Tibial artery (tissue), 4 donors: Measurements from ENCODE around the gene LRRC3.

ENCODE experiments used
- DNase-seq, 2 donors: peaks; one replicate each; pipeline ENCODE4 v3.0.0-alpha.2; 2019
- H3K27ac ChIP-seq, 2 donors: fragments of 200-600 bp; sonication (generic) in 1 of 2; 1 replicate in 1 of 2; 2 replicates in 1 of 2; pipeline ENCODE4 v1.5.1; 2018 to 2019; ENCODE audit warnings: mild to moderate bottlenecking in 1 of 2
- H3K27me3 ChIP-seq, 2 donors: fragments of 200-600 bp; sonication (generic) in 1 of 2; one replicate each; pipeline versions ENCODE4 v1.5.1 to v1.6.0; 2016 to 2019
- H3K36me3 ChIP-seq, 3 donors: fragments of 200-600 bp; sonication (generic) in 2 of 3; one replicate each; pipeline ENCODE4 v1.5.1; 2016 to 2019; ENCODE audit warnings: mild to moderate bottlenecking in 2 of 3
- H3K4me1 ChIP-seq, 4 donors: fragments of 200-600 bp; sonication (generic) in 2 of 4; 1 replicate in 3 of 4; 2 replicates in 1 of 4; pipeline ENCODE4 v1.5.1; 2016 to 2019
- H3K4me3 ChIP-seq, 2 donors: fragments of 200-600 bp; sonication (generic) in 1 of 2; 1 replicate in 1 of 2; 2 replicates in 1 of 2; pipeline ENCODE4 v1.5.1; 2018 to 2019; ENCODE audit warnings: mild to moderate bottlenecking in 2 of 2
- H3K9me3 ChIP-seq, 3 donors: fragments of 200-600 bp; sonication (generic) in 1 of 3; one replicate each; pipeline ENCODE4 v1.5.1; 2016 to 2019
- CTCF ChIP-seq, 2 experiments: fragments of 200-600 bp in 1 of 2; fragments of 450-650 bp in 1 of 2; IDR thresholded peaks; one replicate each; pipeline ENCODE4 v1.5.1; 2017 to 2019; ENCODE audit warnings: antibody characterized with exemption in 2 of 2, mild to moderate bottlenecking in 1 of 2, moderate library complexity in 1 of 2
- intact Hi-C: fragments of 100-400 bp; cut with DNase I; formaldehyde crosslinking; loops from one replicate; pipeline ENCODE4 v1.15.0; 2023; ENCODE audit warnings: low total_unique reads

The LRRC3 gene

GRCh38 chr21:44492567-44493385, 37.5 kb downstream of the LRRC3 start:
- Histone ChIP-seq H3K27me3 (peaks cover 0 to 24% of the 10 kb centered on the region in 2 donors), H3K4me1 (no peaks in the 10 kb centered on the region), H3K9me3 (peaks cover 0 to 19% (median 13%) of the 10 kb centered on the region in 3 donors), H3K4me3 (no peak overlapping the region), H3K36me3 (peaks cover 0 to 6% (median 0%) of the 10 kb centered on the region in 3 donors), H3K27ac (no peak overlapping the region)
- TF ChIP-seq CTCF (IDR thresholded peaks at IDR 0.05): no peak
- DNase-seq: peak in 1 of 2 donors; percentile 16
- intact Hi-C loops: no loop called here

- Histone ChIP-seq H3K4me1 (no peaks in the 10 kb centered on the region), H3K27me3 (peaks cover 0 to 34% of the 10 kb centered on the region in 2 donors), H3K4me3 (no peak overlapping the region), H3K27ac (no peak overlapping the region), H3K9me3 (peaks cover 0 to 19% (median 13%) of the 10 kb centered on the region in 3 donors), H3K36me3 (peaks cover 0 to 6% (median 0%) of the 10 kb centered on the region in 3 donors)
- intact Hi-C loops: no loop called here
- no peak for TF ChIP-seq CTCF (IDR thresholded peaks at IDR 0.05)
- no peak for DNase-seq
Observed at GRCh38 chr21:44494418-44494817, 39.1 kb downstream of the LRRC3 start.

GRCh38 chr21:44494956-44495355, 39.6 kb downstream of the LRRC3 start:
- Histone ChIP-seq H3K36me3 (peaks cover 0 to 6% (median 0%) of the 10 kb centered on the region in 3 donors), H3K27ac (no peak overlapping the region), H3K4me3 (no peak overlapping the region), H3K9me3 (peaks cover 0 to 19% (median 13%) of the 10 kb centered on the region in 3 donors), H3K4me1 (no peaks in the 10 kb centered on the region), H3K27me3 (peaks cover 0 to 40% of the 10 kb centered on the region in 2 donors)
- intact Hi-C loops: no loop called here
- no peak for TF ChIP-seq CTCF (IDR thresholded peaks at IDR 0.05)
- no peak for DNase-seq

GRCh38 chr21:44495611-44496563, 40.6 kb downstream of the LRRC3 start:
- no peak for DNase-seq
- intact Hi-C loops: no loop called here

More at GRCh38 chr21:44495611-44496563, 40.6 kb downstream of the LRRC3 start:
- Histone ChIP-seq H3K9me3 (peaks cover 0 to 19% (median 13%) of the 10 kb centered on the region in 3 donors), H3K27ac (no peak overlapping the region), H3K36me3 (peaks cover 0 to 6% (median 0%) of the 10 kb centered on the region in 3 donors), H3K4me3 (no peak overlapping the region), H3K27me3 (peaks cover 0 to 45% of the 10 kb centered on the region in 2 donors), H3K4me1 (no peaks in the 10 kb centered on the region)
- no peak for TF ChIP-seq CTCF (IDR thresholded peaks at IDR 0.05)
